Ascending aorta (tissue), 2 donors: Measurements from ENCODE around the gene YLPM1. TPM values are rescaled to one million over a fixed set of nuclear protein-coding genes. Genes with fewer than 3 reads are reported as not detected.

ENCODE experiments used
- DNase-seq, 2 donors: peaks; one replicate each; pipeline ENCODE4 v3.0.0-alpha.2; 2019; ENCODE audit warnings: low spot score in 2 of 2
- H3K27ac ChIP-seq, 2 donors: fragments of 200-600 bp; sonication (generic); one replicate each; pipeline ENCODE4 v1.5.1; 2016 to 2017; ENCODE audit warnings: mild to moderate bottlenecking in 1 of 2
- H3K27me3 ChIP-seq: fragments of 200-600 bp; sonication (generic); one replicate; pipeline ENCODE4 v1.5.1; 2017
- H3K36me3 ChIP-seq, 2 donors: fragments of 200-600 bp; sonication (generic); one replicate each; pipeline ENCODE4 v1.5.1; 2016
- H3K4me1 ChIP-seq, 2 donors: fragments of 200-600 bp; sonication (generic); one replicate each; pipeline ENCODE4 v1.5.1; 2016 to 2017; ENCODE audit warnings: mild to moderate bottlenecking in 1 of 2
- H3K4me3 ChIP-seq, 2 donors: fragments of 200-600 bp; sonication (generic); one replicate each; pipeline ENCODE4 v1.5.1; 2016 to 2017; ENCODE audit warnings: mild to moderate bottlenecking in 1 of 2
- H3K9me3 ChIP-seq, 2 donors: fragments of 200-600 bp; sonication (generic); one replicate each; pipeline ENCODE4 v1.5.1; 2016
- intact Hi-C: fragments of 100-400 bp; cut with DNase I; formaldehyde crosslinking; loops from one replicate; pipeline ENCODE4 v1.15.1; 2023
- total RNA-seq: library from RNA; depleted of rRNA; stranded (reverse); fragments of >200 nt; gene quantifications from one replicate; pipeline ENCODE4 v1.1.0, GENCODE V29; 2016
- TF ChIP-seq, protein P1 (sequence below), 3 experiments: fragments of 200-600 bp in 2 of 3; fragments of 450-650 bp in 1 of 3; sonication (generic) in 2 of 3; IDR thresholded peaks; one replicate each; pipeline ENCODE4 v1.5.1; 2016 to 2019; ENCODE audit warnings: antibody characterized with exemption in 3 of 3, mild to moderate bottlenecking in 1 of 3, moderate library complexity in 1 of 3

YLPM1 gene
- total RNA-seq, 1 donor from 2014 or later: 27.7 TPM

DNA sequence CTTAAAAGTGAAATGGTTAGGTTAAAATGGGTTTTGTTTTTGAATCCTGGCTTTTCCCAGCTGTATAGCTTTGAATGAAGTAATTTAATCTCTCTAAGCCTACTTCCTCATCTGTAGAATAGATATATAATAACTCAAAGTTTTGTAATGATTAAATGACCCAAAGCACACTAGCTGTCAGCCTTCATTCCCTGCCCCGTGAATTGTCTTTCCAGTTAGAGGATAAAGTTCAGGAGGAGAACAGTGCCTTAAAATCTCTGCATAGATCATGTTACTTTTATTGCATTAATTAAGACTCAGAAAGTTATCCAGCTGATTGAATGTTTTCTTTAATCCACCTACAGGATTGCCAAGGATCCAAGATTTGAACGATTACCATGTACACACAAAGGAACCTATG is 30.7 kb upstream of the YLPM1 start:
- TF ChIP-seq, protein P1, sequence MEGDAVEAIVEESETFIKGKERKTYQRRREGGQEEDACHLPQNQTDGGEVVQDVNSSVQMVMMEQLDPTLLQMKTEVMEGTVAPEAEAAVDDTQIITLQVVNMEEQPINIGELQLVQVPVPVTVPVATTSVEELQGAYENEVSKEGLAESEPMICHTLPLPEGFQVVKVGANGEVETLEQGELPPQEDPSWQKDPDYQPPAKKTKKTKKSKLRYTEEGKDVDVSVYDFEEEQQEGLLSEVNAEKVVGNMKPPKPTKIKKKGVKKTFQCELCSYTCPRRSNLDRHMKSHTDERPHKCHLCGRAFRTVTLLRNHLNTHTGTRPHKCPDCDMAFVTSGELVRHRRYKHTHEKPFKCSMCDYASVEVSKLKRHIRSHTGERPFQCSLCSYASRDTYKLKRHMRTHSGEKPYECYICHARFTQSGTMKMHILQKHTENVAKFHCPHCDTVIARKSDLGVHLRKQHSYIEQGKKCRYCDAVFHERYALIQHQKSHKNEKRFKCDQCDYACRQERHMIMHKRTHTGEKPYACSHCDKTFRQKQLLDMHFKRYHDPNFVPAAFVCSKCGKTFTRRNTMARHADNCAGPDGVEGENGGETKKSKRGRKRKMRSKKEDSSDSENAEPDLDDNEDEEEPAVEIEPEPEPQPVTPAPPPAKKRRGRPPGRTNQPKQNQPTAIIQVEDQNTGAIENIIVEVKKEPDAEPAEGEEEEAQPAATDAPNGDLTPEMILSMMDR (IDR thresholded peaks at IDR 0.05): no peak
- Histone ChIP-seq H3K27me3 (no peaks in the 10 kb centered on the region), H3K27ac (no peak overlapping the region), H3K9me3 (no peaks in the 10 kb centered on the region), H3K4me1 (no peaks in the 10 kb centered on the region), H3K36me3 (peaks cover 23 to 47% of the 10 kb centered on the region in 2 donors), H3K4me3 (no peak overlapping the region)
- intact Hi-C loops: no loop called here
- DNase-seq: no peak

DNA sequence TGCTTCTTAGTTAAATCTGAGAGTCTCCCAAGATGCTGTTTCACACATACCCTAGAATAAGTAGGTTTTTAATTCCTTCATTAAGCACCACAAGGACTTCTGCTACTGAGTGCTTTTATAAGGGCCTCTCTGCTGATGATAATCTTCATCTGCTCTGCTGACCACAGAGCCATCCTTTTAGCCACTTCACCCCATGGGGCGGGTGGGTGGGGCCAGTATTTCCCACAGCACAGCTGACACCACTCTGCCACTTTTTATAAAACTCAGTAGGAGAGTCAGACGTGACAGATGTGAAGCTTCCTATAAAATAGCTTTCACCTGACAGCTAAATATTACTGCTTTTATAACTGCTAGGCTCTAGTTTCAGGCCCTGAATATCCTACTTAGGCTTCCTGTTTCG is 29.9 kb upstream of the YLPM1 start:
- Histone ChIP-seq H3K27me3 (no peaks in the 10 kb centered on the region), H3K4me3 (no peak overlapping the region), H3K36me3 (peaks cover 23 to 47% of the 10 kb centered on the region in 2 donors), H3K27ac (no peak overlapping the region), H3K9me3 (no peaks in the 10 kb centered on the region), H3K4me1 (no peaks in the 10 kb centered on the region)
- DNase-seq: no peak
- intact Hi-C loops: no loop called here
- TF ChIP-seq, protein P1 (IDR thresholded peaks at IDR 0.05): no peak

DNA sequence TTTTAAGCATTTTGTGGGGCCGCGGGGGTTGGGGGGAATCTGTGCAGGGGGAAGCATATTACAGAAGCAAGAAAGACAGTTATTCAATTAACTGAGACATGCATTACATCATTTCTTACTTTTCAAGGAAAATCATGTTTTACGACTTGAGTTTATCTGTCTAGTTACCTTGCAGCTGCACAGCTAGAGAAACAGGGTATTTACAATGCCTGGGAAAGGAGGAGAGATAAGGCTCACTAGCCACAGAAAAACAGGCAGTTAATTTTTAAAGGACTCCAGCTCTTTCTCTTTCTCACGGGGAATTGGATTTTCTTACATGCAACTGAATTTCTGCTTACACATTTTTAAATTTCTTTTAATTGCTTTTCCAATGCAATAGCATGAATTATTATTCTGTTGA is 28.0 kb upstream of the YLPM1 start:
- H3K4me1 ChIP-seq: no peaks in the 10 kb centered on the region
- H3K36me3 ChIP-seq: peaks cover 30 to 51% of the 10 kb centered on the region in 2 donors
- no peak overlapping the region for H3K4me3 ChIP-seq
- H3K9me3 ChIP-seq: no peaks in the 10 kb centered on the region
- no peak overlapping the region for H3K27ac ChIP-seq
- H3K27me3 ChIP-seq: no peaks in the 10 kb centered on the region
- intact Hi-C loops: no loop called here
- DNase-seq: no peak
- TF ChIP-seq, protein P1 (IDR thresholded peaks at IDR 0.05): no peak

DNA sequence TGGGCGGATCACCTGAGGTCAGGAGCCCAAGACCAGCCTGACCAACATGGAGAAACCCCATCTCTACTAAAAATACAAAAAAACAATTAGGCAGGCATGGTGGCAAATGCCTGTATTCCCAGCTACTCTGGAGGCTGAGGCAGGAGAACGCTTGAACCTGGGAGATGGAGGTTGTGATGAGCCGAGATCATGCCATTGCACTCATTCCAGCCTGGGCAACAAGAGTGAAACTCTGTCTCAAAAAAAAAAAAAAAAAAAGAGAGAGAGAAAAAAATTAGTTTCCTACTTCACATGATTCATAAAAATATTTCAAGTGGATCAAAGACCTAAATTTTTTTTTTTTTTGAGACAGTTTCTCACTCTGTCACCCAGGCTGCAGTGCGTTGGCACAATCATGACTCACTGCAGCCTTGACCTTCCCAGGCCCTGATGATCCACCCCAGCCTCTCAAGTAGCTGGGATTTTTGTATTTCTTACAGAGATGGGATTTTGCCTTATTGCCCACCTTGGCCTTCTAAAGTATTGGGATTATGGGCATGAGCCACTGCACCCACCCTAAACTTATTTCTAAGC is 25.3 kb upstream of the YLPM1 start:
- no peak overlapping the region for H3K27ac ChIP-seq
- intact Hi-C loops: no loop called here

DNA sequence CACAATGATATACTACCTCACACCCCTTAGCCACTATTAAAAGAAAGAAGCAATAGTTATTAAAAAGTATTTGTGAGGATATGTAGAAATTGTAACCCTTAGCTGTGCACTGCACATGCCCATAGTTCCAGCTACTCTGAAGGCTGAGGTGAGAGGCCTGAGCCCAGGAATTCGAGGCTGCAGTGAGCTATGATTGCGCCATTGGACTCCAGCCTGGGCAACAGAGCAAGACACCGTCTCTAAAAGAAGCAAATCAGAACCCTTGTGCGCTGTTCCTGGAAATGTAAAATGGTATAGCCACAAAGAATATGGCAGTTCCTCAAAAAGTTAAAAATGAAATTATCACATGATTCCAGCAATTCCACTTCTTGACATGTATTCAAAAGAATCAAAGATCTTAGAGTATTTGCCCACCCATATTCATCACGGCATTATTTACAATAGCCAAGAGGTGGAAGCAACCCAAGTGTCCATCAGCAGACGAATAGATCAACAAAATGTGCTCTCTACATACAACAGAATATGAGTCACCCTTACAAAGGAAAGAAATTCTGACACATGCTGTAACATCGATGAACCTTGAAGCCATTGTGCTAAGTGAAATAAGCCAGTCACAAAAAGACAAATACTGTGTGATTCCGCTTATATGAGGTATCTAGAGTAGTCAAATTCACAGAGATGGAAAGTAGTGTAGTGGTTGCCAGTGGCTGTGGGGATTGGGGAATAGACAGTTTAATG is 23.7 kb upstream of the YLPM1 start:
- Histone ChIP-seq H3K27me3 (no peaks in the 10 kb centered on the region), H3K36me3 (peaks cover 16 to 26% of the 10 kb centered on the region in 2 donors), H3K4me1 (no peaks in the 10 kb centered on the region), H3K4me3 (no peak overlapping the region), H3K27ac (no peak overlapping the region), H3K9me3 (no peaks in the 10 kb centered on the region)
- TF ChIP-seq, protein P1 (IDR thresholded peaks at IDR 0.05): no peak
- intact Hi-C loops: no loop called here
- DNase-seq: no peak

More for the DNA sequence above, 25.3 kb upstream of the YLPM1 start:
- TF ChIP-seq, protein P1 (IDR thresholded peaks at IDR 0.05): no peak
- H3K4me3 ChIP-seq: no peak overlapping the region
- peaks cover 27 to 43% of the 10 kb centered on the region in 2 donors for H3K36me3 ChIP-seq
- no peaks in the 10 kb centered on the region for H3K9me3 ChIP-seq
- no peaks in the 10 kb centered on the region for H3K27me3 ChIP-seq
- no peaks in the 10 kb centered on the region for H3K4me1 ChIP-seq
- DNase-seq: no peak
